Stimulated activated CD4-positive, alpha-beta T cell treated with anti-CD3 and anti-CD28 coated beads, Interleukin-4, amount 100 ng/mL, for 48 hours (primary cell): Measurements from ENCODE around the gene EFTUD2.
A peak's percentile ranks its signal among the peaks of the same experiment; 100 is the strongest.
"Not testable (repeated sequence)": the region's sequence is repeated elsewhere in the genome, so short reads cannot be mapped to it uniquely, and the experiment has no call there.

Experiments
- DNase-seq, 2 donors: peaks; one replicate each; pipeline ENCODE4 v3.0.0-alpha.2; 2020; ENCODE audit warnings: low read depth in 2 of 2

EFTUD2 gene

DNA sequence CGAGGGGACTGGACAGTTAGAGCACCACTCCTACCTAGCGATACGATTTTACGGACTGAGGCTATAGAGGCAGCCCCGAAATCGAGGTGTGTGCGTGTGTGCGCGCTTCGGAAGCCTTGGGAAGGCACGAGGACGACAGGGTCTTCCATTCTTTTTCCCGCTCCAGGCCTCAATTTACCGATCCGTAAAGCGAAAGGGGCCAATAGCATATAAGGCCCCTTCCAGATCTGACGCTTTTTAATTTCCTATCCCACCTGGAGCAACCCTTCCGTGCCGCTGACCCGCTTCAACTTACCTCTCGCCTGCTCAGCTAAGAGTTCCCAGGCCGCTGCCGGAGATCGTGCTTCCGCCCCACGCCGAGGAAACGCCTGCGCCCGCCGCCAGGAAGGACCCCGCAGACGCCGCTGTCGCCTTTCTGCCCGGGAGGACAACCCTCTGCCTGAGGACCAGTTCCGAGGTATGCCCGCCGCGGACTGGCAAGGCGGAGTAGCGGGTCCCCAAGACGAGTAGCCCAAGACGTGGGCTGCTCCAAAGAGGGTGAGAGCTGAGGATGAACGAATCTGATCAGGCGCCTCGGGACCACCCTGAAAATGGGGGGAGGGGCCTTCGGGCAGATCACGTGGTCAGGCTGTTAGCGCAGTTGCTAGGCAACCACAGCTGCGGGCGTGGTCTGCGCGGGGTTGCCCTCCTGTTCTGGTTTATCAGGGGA, at the start of gene EFTUD2:
TSS of gene EFTUD2 (minus strand) at position 372 of the 709 bp plus-strand sequence. CDS start 4,924 bp downstream, outside the sequence.
- DNase-seq, result peak; percentile 88 to 90

DNA sequence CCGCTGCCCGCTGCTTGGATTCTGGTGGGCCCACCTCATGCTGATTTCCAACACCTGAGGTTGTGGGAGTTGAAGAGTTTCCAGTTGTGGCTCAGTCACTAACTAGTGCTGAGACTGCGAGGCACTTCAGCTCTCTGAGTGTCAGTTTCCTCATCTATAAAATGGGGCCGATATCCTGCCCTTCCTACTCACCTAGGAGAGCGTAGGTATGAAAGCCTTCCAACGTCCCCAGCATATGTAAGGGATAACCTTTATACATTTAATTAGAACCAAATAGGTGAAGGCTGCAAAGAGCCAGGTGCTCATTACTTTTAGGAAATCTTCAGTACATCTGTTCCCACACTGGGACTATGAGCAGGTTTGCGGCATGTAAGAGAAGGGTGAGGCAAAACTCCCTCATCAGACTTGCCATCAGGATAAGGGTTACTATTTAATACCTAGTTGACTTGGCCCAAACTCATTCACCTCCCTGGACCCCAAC, 49.1 kb upstream of the EFTUD2 start:
- DNase-seq, result no peak

DNA sequence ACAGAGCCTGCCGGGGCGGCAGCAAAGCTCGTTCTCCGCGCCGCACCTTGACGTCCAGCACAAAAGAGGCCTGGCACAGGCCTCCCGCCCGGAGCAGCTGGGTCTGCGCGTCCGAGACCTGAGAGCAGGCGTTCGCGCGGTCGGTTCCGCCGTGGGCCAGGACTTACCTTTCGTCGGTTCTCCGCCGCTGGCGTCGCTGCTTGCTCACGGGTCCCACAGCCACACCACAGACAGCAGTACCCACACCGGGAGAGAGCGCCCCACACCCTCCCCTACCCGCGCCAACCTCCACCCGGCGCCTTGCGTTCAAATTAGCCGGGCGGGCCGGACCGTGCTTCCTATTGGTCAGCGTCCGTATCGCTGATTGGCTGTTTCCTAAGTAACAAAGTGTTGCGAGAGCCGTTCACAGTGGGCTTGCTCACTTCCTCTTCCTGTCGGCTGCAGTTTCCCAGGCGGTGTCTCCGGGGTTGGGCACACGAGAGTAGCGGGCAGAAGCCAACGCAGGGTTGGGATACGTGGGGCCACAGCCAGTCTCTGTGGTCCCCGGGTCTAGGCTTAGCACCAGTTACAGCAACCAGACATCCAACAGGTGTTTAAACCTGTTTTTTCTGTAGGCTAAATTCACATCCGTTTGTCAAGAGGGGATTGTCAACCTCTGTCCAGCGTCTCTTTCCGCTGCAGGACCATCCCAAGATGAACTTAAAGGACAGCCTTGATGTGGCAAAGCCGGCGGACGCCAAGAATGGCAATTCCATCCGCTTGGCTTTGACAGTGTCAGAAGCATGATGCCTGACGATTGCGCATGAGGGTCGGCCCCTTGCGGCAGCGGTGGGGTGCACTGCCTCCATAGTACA, 48.4 kb upstream of the EFTUD2 start, which contains the start of gene KIF18B:
TSS of gene KIF18B (minus strand) at position 313 of the 854 bp plus-strand sequence. CDS start 11,429 bp downstream, outside the sequence.
- peak; percentile 87 to 89 for DNase-seq

DNA sequence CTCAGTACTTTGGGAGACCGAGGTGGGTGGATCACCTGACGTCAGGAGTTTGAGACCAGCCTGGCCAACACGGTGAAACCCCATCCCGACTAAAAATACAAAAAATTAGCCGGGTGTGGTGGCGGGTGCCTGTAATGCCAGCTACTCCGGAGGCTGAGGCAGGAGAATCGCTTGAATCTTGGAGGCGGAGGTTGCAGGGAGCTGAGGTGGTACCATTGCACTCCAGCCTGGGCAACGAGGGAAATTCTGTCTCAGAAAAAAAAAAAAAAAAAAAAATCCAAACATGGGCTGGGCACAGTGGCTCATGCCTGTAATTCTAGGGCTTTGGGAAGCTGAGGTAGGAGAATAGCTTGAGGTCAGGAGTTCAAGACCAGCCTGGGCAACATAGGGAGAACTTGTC, 46.4 kb upstream of the EFTUD2 start:
- DNase-seq, result not testable (repeated sequence)

DNA sequence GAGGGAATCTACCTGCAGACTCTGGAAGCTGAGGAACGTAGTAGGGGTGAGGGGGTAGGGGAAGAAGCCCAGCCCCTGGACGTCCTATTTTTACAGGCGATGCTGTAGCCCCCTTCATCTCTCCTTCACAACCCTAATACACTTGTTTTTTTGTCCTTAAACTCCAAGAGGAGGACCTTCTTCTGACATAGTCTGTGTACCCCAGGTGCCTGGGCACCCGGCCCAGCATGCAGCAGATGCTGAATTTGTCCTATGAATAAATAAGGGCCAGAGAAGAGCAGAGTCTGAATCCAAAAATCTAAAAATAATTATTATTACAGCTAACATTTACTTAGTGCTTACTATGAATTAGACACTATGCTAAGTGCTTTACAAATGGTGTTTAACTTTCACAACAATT, 43.2 kb upstream of the EFTUD2 start:
- DNase-seq, result no peak

DNA sequence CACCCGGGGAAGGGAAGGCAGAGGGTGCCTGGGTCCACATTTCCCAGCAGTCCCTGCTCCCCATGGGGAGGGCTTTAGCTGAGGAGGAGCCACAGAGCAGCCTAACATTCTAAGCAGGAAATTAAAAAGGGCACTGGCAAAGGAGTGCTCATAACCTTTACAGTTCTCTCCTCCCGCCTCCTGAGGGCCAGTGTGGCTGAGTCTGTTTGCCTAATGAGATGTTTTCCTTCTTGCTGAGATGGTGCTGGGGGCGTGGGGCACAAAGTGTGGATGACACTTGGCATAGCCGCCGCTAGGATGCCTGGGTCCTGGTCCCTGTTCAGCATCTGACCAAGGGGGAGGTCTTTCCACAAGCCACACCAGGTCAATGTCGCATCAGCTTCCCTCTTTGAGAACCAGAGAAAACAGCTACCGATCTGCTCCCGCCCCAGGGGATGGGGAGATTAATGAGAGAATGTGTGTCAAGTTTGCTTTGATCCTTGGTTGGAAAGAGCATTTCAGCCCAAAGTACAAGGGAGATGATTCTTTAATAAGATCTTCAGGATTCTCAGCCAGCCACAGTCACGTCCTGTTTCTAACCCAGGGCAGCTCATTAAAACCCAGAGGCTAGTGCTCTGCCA, 42.6 kb upstream of the EFTUD2 start:
- DNase-seq, result no peak

DNA sequence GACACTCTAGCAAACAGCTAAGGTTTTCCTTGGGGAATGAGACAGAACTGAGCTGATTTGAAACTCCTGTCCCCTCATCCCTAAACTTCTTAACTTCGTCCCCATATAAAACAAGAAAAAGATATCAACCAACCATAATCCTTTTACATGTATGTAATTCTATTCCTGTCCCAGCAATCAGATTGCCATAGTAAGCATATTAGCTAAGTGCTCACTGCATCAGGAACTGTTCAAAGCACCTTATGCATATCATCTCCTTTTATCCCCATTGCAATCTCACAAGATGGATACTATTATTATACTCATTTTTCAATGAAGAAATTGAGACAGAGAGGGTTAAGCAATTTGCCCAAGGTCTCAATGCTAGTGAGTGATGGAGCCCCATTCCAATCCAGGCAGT, 41.5 kb upstream of the EFTUD2 start:
- no peak for DNase-seq

DNA sequence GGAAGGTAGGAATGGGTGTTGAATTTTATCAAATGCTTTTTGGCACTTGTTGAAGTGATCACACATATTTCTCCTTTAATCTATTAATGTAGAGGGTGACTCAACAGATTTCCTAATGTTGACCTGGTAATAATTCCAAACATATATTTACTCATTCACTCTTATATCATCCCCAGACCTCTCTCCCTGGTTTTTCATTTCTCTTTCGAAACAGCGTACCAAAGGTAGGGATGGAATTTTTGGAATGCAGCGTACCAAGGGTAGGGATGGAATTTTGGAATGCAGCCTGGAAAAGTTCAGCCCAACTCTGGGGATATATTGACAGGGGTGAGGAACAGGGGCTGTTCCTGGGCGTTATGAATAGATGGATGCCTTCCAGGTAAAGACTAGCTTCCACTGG, 41.1 kb upstream of the EFTUD2 start:
- no peak for DNase-seq

DNA sequence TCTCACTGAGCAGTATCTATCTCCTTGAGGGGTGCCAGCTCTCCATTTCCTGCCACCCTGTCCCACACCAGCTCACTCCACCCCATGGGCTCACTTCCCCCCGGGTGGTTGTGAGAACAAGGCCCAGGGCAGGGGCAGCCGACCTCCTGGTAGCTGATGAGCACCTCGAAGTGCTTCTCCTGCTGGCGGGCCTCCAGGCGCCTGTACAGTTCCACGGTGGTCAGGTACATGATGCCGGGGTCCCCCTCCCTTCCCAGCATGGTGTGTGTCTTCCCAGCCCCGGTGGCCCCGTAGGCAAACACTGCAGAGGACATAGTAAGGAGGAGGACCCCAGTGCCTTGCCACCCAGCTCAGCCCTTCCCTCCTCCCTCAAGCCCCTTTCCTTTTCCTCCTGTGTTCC, 35.9 kb upstream of the EFTUD2 start:
- no peak for DNase-seq

DNA sequence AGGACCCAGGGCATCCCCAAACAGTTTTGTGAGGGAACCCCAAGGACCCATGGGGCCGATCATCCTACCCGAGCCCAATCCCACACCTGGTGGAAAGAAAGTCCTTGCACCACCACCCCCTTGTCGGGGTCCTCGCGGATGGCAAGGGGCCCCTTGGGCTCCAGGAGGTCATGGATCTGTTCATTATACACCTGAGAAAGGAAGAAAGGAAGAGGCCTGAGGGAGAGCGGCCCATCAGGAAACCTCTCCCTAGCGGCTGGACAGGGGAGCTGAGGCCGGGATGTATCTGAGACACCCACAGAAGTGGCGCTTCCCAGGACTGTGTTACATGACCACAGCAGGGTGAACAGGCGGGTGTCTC, 35.5 kb upstream of the EFTUD2 start:
- no peak for DNase-seq

DNA sequence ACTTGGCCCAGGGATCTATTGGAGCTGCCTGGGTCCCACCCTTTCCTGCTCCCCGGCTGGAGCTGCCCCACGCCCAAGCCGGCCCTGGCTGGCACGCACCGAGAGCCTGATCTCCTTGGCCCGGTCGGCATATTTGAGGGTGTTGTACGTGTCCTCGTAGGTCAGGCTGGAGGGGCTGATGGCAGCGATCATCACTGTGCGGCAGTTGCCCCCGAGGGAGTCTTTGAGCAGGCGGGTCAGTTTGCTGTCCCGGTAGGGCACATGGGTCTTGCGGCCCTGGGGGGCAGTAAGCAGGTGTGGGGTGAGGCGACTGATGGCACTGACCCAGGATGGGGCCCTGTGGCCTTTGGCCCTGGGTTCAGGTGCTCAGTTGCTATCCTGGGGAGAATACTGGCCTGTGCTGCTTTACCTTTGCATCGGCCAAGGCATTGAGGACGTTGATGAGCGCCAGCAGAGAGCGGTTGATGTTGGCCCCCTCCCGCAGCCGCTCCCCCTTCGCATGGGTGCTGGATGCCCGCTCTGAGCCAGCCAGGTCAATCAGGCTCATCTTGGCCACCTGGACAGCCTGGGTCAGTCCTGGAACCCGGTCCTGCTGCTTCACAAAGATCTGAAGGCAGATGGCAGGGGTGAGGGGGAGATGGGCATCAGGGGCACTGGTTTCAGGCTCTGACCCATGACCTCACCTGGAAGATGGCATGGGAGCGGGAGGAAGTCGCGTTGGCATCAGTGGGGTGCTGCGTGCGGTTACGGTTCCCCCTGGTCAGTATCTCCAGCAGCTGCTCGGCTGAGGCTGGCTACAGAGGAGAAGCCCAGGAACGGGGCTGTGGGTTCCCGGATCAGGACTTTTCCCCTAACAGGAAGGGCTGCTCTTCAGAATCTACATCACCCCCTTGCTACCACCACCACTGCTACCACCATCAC, 34.8 kb upstream of the EFTUD2 start:
- no peak for DNase-seq

DNA sequence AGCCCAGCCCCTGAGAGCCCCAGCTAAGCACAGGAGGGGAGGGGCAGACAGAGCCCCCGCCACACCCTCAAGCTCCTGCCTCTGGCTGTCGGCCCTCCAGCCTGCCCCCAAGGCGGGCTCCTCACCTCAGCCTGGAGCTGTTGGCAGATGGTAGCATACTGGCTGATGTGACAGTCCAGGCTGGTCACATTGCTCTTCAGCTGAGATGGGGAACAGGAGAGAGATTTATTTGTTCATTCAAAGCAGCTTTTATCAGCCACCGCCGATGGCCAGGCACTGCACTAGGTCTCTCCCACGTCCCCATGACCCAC, 33.5 kb upstream of the EFTUD2 start:
- no peak for DNase-seq

DNA sequence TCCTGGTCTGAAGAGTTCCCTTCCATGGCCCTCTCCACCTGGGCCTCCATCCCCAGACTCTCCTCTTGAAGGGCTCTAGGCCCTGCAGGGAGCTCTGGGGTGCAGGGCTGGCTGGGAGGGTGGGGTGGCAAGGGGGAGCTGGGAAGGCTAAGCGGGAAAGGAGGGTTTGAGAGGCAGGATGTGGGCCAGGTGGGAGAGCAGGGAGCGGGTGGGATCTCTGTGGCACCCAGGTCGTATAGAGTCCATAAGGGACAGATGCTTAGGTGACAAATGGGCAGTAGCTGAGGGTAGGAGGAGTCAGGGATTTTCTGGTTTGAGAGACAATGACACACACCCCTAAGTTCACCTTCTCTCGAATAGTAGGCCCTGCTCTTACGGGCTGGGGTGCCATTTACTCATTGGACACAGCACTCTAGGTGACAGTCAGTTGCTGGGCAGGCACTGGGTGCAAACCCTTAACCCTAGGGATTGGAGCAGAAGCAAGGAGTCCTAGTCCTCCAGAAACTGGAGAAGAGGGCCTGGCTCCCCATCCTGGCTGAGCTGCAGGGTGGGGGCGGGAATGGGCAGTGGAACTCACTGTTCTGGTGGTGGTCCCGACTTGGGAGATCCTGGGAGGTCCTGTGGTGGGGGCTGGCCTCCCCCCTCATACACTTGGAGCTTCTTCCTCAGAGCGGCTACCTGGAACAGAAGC, 33.0 kb upstream of the EFTUD2 start:
- DNase-seq, result no peak

DNA sequence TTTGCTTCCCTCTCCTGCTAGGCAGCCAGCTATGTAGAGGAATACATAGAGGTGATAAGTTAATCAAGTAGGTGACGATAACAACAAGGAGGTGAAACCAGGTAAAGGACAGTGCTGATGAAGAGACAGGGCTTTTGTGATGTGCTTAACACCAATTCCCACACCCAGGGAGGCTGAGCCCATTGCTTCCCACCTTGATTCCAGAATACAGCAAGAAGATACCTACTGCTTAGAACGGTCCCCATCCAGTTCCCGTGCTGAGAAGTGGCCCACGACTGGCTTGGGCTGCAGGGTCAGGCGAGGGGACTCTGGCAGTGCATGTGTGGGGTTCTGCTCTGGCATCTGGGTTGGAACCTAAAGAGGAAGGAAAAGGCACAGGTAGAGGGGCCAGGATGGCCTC, 32.1 kb upstream of the EFTUD2 start:
- DNase-seq, result no peak

DNA sequence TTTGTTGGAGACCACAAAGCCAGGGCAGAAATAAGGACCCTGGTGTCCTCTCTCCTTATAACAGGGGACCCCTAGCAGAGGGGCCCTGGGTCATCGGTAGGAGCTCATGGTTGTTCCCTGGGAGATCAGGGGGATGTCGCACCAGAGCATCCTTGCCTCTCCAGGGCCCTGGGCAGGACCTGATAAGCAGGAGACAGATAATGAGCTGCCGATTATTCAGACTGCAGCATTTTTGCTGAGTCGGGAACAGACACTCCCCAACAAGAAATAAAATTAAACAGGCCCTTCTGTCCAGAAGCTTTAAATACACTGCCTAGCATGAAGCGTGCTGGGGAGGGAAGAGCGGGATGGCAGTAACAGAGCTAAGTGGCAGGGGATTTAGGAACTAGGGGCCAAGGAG, 31.4 kb upstream of the EFTUD2 start:
- DNase-seq, result no peak

DNA sequence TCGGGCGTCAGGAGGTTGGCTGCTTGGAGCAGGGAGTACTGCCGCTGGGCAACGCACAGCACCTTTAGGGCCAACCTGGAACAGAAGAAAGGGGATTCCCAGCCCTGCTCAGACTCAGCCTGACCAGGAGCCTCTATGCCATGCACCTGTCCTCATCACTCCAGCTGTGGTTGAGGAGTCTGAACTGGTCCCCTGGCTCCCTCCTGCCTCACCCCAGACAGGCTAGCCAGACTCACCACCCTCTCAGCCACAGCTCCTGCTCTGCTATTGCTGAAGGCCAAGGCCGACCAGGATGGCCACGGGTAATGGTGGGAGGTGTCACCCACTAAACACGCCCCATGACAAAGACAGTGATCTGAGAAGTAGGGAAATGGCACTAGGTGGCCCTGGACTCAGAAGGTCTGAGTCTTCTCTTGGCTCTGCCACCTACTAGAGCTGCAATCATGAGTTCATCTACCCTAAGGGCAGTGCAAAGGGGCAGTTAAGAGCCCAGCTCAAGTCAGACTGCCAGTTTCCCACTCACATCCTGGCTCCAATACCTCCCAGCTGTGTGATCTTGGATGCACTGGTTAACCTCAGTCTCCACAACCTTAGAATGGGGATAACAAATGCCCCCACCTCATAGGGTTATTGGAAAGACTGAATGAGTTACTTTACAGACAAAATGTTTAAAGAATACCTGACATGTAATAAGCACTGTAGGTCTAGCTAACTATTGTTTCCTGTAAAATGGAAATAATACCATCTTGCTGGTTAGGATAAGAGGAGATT, 29.9 kb upstream of the EFTUD2 start:
- DNase-seq, result no peak

DNA sequence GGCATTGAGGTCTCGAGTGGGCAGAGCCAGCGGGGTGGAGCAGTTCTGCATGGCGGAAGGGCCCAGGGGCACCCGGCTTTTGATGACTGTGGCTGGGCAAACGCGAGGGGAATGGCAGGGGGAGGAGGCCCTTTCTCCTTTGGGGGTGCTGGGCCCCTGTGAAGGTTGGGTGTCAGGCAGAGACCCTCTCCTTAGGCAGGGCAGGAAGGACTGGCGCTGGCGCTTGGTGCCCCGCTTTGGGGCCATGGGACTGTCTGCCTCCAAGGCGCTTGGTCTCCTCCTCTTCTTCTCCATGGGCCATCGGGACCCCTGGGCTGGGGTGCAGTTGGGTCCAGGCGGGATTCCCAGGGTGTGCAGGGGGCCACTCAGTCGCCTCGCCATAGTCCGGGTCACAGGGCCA, 28.9 kb upstream of the EFTUD2 start:
- DNase-seq, result no peak

DNA sequence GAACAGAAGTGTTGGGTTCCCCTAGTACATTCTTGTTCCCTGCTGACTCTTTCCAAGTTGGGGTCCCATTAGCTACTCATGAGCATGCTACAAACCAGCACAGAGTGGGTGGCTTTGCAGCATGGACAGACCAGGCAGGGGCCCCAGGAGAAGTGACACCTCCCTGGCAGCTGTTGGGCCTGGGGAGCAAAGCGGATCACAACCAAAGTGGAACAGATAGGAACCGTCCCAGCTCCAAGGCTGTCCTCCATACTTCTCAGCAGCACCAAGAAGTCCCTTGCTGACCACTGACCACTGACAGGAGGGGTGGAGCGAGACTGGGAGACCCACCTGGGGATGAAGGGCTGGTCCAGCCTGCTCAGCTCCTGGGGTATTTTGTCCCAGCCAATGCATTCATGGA, 28.5 kb upstream of the EFTUD2 start:
- no peak for DNase-seq

DNA sequence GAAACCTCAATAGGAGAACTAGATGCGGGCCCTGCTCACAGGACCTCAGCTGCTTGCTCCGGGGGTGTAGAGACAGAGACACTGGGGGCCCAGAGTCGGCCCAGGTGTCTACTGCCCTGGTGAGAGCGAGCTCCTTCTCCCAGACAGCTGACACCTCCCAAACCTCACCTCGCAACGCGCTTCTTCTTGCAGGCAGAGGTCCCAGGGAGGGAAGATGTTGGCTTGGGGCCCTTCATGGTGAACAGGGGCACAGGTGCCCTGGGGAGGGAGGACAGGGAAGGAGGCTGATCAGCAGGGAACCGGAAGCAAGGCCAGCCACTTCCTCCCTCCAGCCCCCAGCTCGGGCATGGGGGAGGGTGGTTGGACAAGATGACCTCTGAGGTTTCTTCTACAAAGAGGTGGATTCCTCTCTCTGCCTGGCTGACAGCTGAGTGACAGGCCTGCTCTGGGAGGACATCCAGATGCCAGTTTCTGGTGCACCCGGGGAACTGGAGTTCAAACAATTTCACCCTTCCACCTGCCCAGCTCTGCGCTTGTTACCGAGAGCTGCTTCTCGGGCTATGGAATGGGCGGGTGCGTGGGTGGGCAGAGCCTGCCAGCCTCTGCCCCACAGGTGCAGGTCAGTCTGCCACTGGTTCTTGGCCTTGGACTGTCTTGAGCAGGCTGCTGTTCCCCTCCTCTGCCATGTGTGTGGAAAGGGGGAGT, 27.7 kb upstream of the EFTUD2 start:
- no peak for DNase-seq
